ACHN (cell line): ENCODE data around the gene YTHDF1.

ENCODE experiments used
- DNase-seq: peaks from one replicate; pipeline ENCODE4 v3.0.0-alpha.2; 2015
- in situ Hi-C: cut with HindIII; loops from 2 replicates; pipeline ENCODE4 v1.10.0; 2017; ENCODE audit warnings: low sequenced_read_pairs, low pct_ligation_motif_present, low pct_unique_long_range_greater_than_20kb

Gene YTHDF1

DNA sequence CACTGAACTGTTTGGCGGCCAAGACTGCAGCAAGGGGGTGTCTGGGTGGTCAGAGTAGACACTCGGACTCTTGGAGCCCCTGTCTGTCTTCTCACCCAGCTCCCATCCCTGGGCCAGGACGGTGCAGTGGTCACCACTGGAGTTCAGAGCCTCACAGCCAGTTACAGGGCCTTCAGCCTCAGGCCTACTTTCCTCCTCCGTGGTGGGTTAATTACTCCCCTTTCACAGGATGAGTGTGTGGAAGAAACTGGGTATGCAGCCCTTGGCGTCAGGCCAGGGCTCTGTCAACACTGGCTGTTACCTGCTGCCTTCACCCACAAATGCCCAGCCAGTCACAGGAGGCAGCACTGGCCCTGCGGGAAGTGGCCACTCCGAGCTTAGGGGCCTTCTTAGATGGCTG, 1.8 kb upstream of the YTHDF1 start:
- DNase-seq: no peak
- in situ Hi-C loops: no loop called here

DNA sequence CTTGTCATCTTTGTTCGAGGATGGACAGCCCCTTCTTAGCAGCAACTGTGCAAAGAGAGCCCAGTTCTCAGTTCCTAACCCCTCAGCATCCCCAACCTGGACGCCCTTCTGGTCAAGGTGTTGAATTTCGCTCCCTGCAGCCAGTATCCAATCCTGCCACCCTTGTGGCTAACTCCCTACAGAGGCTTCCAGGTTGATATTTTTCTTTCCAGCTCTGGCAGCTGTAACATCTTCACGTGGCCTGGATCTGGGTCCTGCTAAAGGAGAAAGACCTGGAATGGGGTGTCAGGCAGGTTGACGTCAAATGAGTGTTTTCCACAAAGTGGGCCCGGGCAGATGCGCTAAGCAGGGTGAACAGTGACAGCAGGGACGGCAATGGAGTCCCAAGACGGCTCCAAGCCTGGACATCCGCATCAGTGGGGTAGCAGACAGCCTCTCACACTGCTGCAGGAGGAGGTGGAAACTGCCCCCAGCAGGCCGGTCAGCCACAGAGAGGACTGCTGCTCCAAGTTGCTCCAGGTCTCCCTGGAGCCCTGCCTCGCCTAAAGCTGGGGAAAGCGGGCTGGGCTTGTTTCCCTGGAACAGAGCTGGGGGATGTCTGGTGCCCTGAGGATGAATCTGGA, 1.0 kb upstream of the YTHDF1 start:
- no peak for DNase-seq
- in situ Hi-C loops: no loop called here

DNA sequence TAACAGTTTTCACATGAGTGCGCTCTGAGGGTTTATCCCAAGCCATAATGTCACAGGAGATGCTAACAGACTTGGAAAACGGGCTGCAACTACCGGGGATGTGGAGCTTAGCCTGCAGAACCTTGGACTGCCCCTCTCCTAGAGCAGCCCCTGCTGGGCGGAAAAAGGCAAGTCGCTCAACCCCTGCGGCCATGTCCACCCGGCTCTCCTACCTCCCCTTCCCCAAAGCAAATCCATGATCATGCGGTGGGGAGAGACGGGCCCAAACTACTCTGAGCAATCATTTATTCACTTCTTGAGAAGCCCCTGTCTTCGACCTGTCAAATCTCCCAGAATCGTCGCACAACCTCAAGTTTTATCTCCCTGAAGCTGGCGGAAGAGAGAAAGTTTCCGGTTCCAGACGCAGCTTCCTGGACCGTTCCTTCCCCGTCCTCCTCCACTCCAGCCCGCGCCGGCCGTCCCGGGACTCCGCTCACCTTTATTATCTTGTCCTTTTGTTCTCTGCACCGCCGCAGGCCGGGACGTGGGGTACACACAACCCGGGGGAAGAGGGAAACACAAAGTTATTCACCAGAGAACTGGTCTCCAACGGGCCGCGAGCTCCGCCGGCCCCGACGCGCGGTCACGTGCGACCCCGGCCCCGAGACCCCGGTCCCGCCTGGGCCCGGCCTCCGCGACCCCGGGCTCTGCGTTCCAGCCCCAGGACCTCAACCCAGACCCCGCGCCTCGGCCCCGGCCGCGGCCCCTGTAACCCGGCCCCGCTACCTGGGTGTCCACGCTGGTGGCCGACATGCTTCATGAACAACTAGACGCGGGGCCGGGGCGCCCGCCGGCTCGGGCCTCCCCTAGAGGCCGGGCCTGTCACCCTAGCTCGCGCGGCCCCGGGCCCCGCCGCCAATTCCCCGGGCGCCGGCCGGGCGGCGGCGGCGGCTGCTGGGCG, 560 bp downstream of the YTHDF1 start:
- DNase-seq: peak; percentile 72
- in situ Hi-C loops: no loop called here

DNA sequence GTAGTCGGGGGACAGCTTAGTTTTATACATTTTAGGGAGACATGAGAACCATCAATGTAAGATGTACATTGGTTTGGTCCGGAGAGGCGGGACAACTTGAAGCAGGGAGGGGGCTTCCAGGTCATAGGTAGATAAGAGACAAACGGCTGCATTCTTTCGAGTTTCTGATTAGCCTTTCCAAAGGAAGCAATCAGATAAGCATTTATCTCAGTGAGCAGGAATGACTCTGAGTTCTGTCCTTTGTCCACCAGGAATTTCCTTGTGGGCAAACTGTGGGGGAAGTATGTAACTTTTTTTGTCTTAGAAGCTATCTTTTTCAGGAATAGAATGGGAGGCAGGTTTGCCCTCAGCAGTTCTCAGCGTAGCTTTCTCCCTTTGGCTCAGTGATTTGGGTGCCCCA, 1.4 kb downstream of the YTHDF1 start:
- in situ Hi-C loops: no loop called here
- DNase-seq: no peak

DNA sequence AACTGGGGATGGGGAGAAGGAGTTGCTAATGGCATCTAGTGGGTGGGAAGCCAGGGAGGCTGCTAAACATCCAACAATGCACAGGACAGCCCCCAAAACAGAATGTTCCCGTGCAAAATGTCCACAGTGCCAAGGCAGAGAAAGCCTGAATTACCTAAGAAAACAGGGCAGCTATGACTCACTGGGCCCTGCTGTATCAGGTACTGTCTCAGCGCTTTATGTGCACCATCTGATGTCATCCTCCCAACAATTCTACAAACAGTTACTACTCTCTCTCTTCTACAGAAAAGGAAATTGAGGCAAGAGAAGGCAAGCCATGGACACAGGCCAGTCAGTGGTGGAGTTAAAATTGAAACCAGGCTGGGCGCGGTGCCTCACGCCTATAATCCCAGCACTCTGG, 3.1 kb downstream of the YTHDF1 start:
- no peak for DNase-seq
- in situ Hi-C loops: no loop called here

DNA sequence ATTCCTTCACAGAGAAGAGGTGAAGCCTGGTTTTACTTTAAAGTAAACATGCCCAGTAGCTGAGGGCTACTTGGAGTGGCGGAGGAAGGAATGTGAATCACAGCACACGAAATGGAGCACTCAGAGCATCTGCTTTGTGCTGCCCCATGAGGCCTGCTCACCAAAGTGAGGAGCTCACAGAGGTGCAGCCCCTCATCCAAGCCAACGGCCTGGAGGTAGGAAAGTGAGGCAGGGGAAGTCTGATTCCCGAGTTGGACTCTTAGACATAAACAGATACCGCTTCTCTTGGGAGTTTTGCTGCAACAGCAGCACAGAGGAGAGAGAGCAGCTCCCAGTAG, 3.6 kb downstream of the YTHDF1 start:
- DNase-seq: no peak
- in situ Hi-C loops: no loop called here

DNA sequence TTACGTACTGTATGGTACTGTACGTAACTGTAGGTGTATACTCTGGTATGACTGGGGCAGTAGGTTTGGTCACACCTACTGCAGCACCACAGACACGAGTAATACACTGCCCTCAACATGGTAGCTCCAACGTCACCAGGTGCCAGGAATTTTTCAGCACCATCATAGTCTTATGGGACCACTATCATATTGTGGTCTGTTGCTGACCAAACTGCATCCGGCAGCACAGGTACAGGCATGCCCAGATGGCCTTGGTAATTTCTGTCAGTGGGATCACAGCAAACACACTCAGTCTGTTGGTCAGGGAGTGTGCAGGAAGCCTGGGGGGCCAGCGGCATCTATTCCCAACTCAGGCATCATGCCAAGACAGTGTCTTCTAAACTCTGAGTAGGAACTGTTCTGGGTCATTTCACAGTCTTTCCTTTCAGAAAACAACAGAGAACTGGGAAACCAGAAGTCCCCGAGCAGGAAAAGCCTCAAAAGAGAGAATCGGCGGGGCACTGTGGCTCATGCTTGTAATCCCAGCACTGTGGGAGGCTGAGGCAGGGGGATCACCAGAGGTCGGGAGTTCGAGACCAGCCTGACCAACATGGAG, 5.8 kb downstream of the YTHDF1 start:
- in situ Hi-C loops: no loop called here
- no peak for DNase-seq

DNA sequence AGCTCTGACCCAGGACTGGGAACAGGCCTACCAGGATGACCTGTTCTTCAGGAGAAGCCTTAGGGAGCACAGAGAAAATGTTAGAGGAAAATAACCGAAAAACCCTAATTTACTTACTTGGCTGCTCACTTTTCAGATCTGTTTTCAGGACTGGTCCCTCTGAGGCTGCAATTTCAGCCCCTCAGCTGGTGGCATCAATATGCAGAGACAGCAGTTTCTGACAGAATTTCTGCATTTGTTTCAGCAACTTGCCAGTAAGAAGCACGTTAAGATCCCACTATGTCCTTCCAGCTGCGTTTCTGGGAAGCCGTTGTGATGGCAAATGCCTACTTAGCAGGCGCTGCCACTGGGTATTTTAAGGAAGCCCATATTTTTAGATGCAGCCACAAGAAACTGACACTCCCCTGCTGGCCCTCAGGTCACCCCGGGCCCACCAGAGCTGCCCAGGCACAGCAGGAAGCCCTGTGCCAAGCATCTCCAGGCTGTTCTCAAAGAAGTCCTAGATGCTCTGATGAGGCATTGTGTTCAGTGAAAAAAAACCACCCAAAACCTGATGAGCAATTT, 7.5 kb downstream of the YTHDF1 start:
- DNase-seq: no peak
- in situ Hi-C loops: no loop called here

DNA sequence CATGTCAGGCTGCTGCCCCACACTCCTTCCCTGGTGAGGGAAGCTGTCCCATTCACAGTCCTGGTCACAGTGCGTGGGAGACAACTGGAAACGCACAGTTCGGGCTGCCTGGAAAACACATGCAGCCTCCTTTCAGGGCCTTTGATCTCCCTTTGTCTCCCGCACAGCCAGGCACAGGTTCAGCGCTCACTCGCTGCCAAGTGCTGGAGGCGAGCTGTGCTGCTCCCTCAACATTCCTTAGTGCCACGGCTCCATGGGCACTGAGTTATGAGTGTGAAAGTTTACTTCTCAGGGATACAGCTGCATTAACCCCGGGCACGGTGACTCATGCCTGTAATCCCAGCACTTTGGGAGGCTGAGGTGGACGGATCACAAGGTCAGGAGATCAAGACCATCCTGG, 9.1 kb downstream of the YTHDF1 start:
- in situ Hi-C loops: no loop called here
- peak; percentile 78 for DNase-seq

DNA sequence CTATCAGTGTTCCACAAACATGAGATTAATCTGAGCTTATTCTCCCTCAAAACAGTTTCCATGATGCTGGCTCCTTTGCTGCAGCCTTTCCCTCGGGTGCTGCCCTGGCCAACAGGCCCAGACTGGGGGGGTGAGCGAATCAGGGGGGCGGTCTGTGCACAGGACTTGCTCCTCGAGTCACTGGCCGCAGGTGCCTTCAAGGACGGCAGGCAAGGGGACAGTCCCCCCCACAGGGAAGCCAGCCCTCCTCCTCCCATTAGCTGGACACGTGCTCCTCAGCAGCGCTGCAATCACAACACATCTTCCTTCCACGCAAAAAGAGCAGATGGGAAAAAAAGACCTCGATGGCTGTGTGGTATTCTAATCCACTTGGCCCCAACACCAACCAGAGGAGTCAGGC, 10.0 kb downstream of the YTHDF1 start:
- in situ Hi-C loops: no loop called here
- DNase-seq: no peak

DNA sequence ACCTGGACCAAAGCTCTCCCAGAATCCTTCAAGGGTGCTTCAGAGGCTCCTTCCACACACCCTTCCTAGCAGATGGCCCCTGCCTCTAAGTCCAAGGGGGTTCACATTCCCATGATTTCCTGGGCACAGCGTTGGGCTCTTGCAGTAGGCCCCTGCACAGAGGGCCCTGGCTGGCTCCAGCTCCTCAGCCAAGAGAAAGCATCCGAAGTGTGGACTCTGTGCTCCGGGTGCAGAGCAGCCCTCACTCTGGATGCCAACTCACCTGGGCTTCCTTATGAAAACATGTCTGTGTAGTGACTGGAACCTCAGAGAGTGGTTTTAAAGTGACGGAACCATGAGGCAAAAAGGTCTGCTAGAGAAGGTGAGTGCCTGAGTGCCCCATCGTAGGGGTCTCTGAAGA, 11.6 kb downstream of the YTHDF1 start:
- no peak for DNase-seq
- in situ Hi-C loops: no loop called here

DNA sequence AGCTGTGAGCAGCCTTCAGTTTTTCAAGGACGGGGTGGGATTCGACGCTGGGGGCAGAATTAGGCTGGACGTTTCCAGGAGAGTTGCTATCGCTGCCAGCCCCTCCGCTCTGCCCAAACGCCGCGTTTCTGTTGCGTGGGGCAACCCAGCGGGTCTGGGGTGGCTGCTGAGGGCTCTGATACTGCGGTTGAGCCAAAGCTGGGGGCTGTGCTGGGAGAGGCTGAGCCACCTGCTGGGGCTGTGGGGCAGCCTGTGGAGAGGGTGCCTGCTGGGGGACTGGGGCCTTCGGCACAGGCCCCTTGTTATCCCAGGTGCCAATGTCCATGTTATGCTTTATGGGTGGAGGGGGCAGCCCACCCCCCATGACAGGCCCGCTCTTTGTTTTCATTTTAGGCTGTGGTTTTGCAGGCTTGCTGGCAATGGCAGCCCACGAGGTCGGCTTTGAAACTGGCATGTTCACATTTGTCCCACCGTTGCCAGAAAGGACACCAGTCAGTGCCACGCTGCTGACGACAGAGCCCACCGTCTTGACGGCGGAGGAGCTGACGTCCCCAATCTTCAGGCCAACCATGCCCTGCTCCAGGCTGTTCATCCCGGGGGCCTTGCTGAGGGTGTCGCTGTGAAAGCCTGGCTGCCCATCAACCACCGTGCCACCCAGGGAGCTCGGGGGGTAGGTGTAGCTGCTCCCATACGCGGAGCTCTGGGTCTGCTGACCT, 13.0 kb downstream of the YTHDF1 start:
- no peak for DNase-seq
- in situ Hi-C loops: no loop called here

DNA sequence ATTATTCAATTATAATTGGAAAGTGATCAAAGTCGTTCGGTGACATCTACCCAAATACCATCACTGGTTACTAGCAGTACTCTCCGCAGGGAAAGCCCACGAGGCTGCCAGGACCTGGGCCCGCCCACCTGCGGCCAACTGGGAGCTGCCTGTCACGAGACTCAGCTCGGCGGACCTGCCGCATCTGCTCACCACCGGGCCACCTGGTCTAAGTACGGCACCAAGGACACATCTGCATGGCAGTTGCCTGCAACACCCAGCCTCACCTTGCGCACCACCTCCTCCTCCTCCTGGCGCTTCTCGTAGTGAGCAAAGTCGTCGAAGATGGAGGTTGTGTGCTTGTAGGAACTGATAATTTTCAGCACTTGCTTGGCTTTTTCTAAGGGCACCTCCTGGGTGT, 13.9 kb downstream of the YTHDF1 start:
- DNase-seq: no peak
- in situ Hi-C loops: no loop called here

DNA sequence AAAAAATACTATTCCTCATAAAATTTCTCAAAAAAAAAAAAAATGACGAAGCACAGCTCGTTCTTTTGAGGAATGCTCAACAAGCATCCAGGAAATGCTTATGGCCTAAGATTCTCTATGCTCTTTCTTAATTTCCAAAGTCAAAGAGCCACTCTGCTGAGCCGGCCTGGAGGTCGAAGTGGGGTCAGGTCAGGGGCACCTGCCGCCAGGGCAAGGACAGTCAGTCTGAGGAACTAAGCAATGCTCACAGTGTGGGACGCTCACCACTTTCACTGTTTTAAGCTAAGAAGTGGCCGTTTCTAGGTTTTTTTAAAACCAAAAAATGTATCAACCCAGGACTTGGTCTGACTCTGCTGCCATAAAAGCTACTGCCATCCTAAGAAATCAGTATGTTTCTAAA, 17.3 kb downstream of the YTHDF1 start:
- no peak for DNase-seq
- in situ Hi-C loops: loop anchor here (10.0 kb wide), 1 partner anchor 134 kb away; no protein-coding TSS in a partner anchor

DNA sequence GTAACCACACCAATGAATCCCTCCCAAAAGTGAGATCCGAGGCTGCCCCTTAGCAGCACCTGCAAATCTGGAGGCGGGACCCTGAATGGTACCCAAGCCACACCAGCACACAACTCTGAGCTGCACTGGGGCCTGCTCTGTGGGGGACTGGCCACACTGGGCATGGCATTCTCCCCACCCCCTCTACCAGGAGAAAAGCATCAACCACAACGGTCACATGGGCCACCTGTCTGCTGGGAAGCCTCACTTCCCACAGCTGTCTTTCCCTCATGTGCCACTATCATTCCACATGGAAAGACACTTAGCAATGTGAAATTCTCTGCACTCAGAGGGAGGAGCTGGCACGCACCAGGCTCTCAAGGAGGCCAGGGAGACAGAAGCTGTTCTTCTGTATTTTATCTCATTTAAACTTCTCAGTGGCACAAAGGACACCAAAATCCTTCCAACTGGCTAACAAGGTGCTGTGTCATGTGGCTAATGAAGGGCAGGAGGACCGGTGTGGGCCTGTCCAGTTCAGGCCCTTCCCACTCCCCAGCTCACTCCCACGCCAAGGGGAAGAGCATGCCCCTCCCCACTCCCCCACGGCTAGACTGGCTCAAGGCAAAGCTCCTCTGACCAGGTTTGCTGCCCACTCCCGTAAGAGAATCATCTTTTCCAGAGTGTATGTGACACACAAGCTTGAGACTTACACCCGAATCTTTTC, 19.0 kb downstream of the YTHDF1 start:
- DNase-seq: no peak
- in situ Hi-C loops: loop anchor here (10.0 kb wide), 1 partner anchor 132 kb away; no protein-coding TSS in a partner anchor

DNA sequence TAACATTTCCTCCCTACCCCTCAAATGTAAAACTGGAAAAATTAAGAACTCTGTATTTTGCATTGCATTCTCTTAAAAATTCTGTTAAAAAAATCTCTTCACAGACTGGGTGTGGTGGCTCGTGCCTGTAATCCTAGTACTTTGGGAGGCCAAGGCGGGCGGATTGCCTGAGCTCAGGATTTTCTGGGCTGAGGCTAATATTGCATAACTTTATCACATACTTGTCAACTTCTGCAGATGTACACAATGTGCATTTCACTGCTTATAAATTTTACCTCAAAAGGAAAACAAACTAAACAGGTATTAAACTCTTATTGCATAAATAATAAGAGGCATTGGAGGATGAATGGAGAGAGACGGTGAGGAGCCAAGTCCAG, 21.1 kb downstream of the YTHDF1 start:
- DNase-seq: no peak
- in situ Hi-C loops: loop anchor here (10.0 kb wide), 1 partner anchor 130 kb away; no protein-coding TSS in a partner anchor

DNA sequence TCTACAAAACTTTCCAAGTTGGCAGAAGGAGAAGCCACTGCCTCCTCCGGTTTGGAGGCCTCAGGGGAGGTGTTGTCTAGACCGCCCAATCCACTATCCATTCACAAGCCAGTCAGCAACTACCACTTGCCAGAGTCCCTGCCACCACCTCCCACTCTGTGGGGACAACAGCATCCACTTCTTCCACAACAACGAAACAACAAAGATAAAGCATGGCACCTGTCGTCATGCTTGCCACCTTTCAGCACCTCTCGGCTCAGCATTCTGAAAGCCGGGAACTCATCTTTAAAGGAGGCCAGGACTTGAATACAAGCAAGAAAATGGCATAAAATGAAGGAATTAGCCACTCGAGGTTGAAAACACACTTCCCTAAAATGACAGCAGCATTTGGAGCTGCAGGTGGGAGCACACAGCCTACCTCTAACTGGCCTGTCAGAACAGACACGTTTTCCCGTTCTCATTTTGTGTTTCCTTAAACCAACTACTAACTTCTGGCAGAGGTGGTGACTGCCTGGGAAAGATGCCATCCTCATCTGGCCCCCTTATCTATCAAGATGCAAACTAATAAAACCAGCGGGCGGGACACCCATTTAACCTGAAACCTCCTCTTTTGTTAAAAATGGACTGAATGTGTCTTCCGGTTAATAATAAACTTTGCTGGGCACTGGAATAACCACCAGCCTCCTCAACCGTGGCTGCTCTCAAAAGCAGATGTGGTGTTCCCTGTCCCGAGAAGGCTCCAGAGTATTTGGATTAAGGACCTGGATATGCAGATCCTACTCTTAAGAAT, 21.7 kb downstream of the YTHDF1 start:
- peak; percentile 39 for DNase-seq
- in situ Hi-C loops: loop anchor here (10.0 kb wide), 1 partner anchor 129 kb away; no protein-coding TSS in a partner anchor
